GM12872 (cell line): ENCODE results near the gene FBLN5.

Experiments
- TF ChIP-seq, protein P1 (sequence below): IDR thresholded peaks from 3 replicates; pipeline ENCODE4 v1.5.1; 2011; ENCODE audit warnings: low read depth, mild to moderate bottlenecking, low read length, moderate library complexity; ENCODE audit not compliant: insufficient read depth

Gene FBLN5

DNA sequence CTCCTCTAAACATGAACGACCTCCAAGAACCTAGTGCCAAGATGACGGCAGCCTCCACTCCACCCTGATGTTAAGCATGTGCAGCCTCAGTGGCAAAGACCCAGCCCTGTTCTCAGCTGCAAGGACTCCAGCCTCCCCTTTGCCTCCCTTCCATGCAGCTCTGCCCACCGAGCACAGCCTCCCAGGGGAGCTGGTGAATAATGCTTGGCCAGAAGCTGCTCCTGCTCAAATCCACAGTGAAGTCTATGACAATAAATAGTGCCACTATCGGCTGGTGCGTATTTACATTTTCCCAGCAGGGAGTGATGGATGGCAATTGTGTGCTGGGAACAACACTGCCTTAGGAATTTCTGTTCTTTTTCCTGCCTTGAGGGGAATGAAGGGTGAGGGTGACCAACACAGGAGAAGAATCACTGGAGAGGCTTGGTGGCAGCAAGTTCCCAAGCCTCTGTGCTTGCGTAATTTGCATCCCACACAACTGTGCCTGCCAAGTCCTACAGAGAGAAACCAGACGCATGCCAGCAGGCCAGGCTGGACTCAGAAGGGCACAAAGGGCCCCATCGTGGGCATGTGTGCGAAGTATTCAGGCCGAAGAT is 50.3 kb downstream of the FBLN5 start:
- TF ChIP-seq, protein P1, sequence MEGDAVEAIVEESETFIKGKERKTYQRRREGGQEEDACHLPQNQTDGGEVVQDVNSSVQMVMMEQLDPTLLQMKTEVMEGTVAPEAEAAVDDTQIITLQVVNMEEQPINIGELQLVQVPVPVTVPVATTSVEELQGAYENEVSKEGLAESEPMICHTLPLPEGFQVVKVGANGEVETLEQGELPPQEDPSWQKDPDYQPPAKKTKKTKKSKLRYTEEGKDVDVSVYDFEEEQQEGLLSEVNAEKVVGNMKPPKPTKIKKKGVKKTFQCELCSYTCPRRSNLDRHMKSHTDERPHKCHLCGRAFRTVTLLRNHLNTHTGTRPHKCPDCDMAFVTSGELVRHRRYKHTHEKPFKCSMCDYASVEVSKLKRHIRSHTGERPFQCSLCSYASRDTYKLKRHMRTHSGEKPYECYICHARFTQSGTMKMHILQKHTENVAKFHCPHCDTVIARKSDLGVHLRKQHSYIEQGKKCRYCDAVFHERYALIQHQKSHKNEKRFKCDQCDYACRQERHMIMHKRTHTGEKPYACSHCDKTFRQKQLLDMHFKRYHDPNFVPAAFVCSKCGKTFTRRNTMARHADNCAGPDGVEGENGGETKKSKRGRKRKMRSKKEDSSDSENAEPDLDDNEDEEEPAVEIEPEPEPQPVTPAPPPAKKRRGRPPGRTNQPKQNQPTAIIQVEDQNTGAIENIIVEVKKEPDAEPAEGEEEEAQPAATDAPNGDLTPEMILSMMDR: no peak

DNA sequence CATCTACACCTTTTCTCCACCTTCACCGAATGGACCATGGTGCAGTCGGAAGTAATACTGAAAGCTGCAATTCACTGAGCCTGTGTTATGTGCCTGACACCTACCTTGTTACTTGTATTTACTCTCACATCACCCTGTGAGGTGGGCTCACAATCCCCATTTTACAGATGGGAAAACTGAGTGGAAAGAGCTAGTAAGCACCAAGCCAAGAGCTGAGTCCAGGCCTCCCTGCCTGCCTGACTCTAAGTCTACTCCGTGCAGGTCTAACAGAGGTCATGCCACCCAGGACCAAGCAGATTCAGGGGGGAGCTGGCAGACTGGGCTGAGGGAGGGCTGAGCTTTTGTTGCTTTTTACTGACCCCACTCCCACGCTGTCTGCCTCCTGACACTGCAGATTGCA is 51.1 kb downstream of the FBLN5 start:
- TF ChIP-seq, protein P1: no peak

DNA sequence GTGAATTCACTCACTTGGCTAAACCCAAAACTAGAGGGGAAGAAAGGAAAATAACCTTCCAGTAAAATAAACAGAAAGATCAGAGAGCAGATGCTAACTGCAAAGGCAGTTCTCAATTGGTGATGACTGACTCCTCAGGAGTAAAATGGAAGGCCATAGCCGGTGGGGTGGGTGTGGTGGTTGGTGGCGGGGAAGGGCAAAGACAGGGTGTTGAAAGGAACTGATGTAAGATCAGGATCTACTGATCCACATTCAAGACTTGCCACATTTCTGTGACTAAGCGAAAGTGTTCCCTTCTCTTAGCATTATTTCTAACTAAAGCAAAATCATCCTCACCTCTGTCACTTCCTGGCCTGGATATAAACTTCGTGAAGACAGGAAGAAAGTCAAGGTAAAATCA is 53.8 kb downstream of the FBLN5 start:
- TF ChIP-seq, protein P1: no peak

DNA sequence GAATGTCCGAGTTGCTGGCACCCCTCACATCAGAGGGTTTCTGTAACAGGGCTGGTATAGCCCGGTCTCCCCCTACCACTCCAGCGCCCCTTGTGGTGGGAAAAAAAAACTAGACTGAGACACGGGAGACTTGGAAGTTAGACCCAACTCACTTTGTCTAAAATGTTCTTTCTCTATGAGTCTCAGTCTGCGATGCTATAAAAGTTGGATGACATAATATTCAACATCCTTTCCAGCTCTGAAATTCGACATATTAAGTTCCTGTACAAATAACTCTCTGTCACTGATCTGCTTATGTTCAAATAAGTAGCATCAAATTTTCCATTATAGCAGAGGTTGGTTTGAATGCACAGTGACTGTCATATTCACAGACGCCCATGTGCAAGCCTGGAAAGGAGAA is 54.5 kb downstream of the FBLN5 start:
- TF ChIP-seq, protein P1: peak; percentile 76

DNA sequence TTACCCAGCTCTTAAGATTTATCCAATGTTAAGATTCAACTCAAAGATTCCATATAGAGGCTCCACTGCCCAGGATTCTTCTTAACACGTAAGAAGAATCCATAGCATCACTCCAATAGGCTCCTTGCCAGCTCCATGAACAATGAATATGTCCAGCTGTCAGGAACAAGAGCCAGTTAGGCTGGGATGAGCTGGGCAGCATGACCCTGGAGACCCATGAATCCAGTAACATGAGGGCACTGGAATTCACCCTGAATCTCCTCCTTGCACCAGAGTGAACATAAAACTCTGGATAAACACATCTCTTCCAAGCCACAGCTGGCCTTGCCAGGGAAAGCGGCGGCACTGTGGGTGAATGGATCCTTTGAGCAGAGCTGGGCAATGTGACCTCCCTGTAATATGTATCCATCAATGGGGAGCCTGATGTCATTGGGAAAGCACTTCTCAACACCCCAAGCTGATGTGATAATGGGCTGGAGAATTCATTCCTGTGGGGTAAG is 55.7 kb downstream of the FBLN5 start:
- TF ChIP-seq, protein P1: no peak

DNA sequence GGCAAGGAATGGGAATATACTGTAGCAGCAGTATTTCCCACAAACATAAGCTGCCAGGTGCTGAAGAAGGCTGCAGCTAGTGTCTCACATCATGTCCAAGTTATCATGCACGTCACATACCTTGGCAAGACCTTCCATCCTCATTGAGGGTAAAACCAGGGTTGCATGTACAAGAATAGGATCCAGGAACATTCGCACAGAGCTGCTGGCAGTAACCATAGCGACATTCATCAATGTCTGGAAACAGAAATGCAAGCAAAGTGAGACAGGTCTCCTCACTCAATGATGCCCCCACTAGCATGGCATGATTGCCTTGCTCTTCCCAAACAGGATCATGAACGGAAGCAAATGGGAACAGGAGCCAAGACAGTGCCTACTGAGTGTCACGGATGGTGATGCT is 56.4 kb downstream of the FBLN5 start:
- TF ChIP-seq, protein P1: no peak

DNA sequence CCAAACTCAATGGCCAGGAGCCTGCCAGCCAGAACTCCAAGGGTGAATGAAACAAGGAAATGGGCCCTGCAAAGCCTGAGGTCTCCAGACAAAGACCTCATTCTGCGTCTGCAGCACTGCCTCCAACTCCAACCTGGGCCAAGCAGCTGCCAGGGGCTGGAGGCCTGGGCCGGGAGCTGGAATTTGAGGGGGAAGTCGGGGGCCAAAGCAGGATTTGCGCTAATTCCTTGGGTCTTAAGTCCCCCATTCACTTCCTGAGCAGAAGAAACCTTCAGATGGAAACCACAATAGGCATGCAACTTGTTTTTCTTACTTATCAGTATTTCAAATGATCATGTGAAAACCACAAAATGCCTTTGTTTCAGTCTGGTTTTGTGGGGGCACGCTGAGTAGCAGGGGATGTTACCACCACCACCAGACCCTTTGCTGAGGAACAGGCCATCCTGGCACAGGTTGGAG is 57.2 kb downstream of the FBLN5 start:
- TF ChIP-seq, protein P1: no peak
